ENCODE measurements around the gene ANKRD63. TPM values are rescaled to one million over a fixed set of nuclear protein-coding genes. Genes with fewer than 3 reads are reported as not detected.

The ANKRD63 gene
- total and polyA plus RNA-seq, 9 of the 15 experiments (the other 6 are each of a cell fraction or from before 2014, with no cell fraction given), result 1.3 to 2.0 (median 1.8) TPM; not detected in 6

DNA sequence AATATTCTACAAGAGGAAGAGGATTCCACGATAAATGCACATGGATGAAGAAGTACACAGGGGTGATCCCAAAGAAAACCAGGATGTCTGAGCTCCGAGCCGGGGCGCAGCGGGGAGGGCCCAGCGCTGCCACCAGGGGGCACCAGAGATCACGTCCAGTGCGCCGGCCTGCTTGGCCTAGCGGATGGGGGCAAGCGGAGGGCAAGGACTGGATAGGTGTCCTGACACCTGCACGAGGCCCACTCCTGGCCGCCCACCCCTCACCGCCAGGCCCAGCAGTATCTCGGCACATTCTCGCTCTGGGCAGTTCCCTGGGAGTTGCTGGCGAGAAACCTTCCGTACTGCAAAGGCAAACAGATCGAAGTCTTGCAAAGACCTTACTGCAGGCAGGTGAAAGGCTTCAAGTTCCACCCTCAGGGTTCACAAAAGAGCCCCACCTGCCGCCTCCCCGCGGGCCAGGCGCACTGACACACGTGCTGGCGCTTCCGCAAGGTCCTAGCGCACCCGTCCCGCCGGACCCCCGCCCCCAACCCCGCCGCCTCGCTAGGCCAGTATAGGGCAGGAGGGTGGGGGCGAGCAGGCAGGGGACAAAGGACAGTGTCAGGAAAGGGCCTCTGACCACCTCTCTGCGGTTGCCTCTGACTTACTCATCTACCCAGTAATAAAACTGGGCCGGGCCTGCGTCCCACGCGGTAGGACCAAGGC, 3.3 kb downstream of the ANKRD63 start (continued):
- TF ChIP-seq, protein P1, sequence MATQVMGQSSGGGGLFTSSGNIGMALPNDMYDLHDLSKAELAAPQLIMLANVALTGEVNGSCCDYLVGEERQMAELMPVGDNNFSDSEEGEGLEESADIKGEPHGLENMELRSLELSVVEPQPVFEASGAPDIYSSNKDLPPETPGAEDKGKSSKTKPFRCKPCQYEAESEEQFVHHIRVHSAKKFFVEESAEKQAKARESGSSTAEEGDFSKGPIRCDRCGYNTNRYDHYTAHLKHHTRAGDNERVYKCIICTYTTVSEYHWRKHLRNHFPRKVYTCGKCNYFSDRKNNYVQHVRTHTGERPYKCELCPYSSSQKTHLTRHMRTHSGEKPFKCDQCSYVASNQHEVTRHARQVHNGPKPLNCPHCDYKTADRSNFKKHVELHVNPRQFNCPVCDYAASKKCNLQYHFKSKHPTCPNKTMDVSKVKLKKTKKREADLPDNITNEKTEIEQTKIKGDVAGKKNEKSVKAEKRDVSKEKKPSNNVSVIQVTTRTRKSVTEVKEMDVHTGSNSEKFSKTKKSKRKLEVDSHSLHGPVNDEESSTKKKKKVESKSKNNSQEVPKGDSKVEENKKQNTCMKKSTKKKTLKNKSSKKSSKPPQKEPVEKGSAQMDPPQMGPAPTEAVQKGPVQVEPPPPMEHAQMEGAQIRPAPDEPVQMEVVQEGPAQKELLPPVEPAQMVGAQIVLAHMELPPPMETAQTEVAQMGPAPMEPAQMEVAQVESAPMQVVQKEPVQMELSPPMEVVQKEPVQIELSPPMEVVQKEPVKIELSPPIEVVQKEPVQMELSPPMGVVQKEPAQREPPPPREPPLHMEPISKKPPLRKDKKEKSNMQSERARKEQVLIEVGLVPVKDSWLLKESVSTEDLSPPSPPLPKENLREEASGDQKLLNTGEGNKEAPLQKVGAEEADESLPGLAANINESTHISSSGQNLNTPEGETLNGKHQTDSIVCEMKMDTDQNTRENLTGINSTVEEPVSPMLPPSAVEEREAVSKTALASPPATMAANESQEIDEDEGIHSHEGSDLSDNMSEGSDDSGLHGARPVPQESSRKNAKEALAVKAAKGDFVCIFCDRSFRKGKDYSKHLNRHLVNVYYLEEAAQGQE (IDR thresholded peaks at IDR 0.05; ENCODE audit: borderline replicate concordance), result peak; percentile 91
- TF ChIP-seq, protein P1 (CRISPR knock-in tag; IDR thresholded peaks at IDR 0.05; ENCODE audit: low read depth), result no peak
- TF ChIP-seq ZFP1 (CRISPR knock-in tag; IDR thresholded peaks at IDR 0.05), result no peak
- no peak for TF ChIP-seq ARID3A (IDR thresholded peaks at IDR 0.05; ENCODE audit: borderline replicate concordance, low read depth, low read length)
- no peak for TF ChIP-seq NR4A1 (CRISPR knock-in tag; IDR thresholded peaks at IDR 0.05)
- TF ChIP-seq NR4A1 (tag; IDR thresholded peaks at IDR 0.05), result no peak
- no peak for TF ChIP-seq ZNF589 (CRISPR knock-in tag; IDR thresholded peaks at IDR 0.05; ENCODE audit: low read depth)
- TF ChIP-seq CCAR2 (IDR thresholded peaks at IDR 0.05; ENCODE audit: low read depth, low read length), result no peak
- TF ChIP-seq TCF3 (CRISPR knock-in tag; IDR thresholded peaks at IDR 0.05), result no peak
- peak; percentile 70 for TF ChIP-seq ZFX (CRISPR knock-in tag; IDR thresholded peaks at IDR 0.05)
- TF ChIP-seq, protein P2, sequence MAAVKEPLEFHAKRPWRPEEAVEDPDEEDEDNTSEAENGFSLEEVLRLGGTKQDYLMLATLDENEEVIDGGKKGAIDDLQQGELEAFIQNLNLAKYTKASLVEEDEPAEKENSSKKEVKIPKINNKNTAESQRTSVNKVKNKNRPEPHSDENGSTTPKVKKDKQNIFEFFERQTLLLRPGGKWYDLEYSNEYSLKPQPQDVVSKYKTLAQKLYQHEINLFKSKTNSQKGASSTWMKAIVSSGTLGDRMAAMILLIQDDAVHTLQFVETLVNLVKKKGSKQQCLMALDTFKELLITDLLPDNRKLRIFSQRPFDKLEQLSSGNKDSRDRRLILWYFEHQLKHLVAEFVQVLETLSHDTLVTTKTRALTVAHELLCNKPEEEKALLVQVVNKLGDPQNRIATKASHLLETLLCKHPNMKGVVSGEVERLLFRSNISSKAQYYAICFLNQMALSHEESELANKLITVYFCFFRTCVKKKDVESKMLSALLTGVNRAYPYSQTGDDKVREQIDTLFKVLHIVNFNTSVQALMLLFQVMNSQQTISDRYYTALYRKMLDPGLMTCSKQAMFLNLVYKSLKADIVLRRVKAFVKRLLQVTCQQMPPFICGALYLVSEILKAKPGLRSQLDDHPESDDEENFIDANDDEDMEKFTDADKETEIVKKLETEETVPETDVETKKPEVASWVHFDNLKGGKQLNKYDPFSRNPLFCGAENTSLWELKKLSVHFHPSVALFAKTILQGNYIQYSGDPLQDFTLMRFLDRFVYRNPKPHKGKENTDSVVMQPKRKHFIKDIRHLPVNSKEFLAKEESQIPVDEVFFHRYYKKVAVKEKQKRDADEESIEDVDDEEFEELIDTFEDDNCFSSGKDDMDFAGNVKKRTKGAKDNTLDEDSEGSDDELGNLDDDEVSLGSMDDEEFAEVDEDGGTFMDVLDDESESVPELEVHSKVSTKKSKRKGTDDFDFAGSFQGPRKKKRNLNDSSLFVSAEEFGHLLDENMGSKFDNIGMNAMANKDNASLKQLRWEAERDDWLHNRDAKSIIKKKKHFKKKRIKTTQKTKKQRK (IDR thresholded peaks at IDR 0.05; ENCODE audit: borderline replicate concordance, low read depth, low read length), result no peak

Data from K562 (cell line).